MM.1S (cell line): ENCODE measurements around the gene PARD6G.
"Not testable (repeated sequence)": the region's sequence is repeated elsewhere in the genome, so short reads cannot be mapped to it uniquely, and the experiment has no call there.

Source experiments
- DNase-seq: peaks from one replicate; pipeline ENCODE4 v3.0.0-alpha.2; 2015
- H2AFZ ChIP-seq: fragments of 300-600 bp; sonication (generic); 2 replicates; pipeline ENCODE4 v1.6.0; 2016; ENCODE audit warnings: antibody characterized with exemption, low read length
- H3F3A ChIP-seq: fragments of 300-600 bp; sonication (generic); 2 replicates; pipeline ENCODE4 v1.6.1; 2016; ENCODE audit warnings: mild to moderate bottlenecking, antibody characterized with exemption, low read length, moderate library complexity, mixed read lengths; ENCODE audit not compliant: insufficient read depth
- H3K27ac ChIP-seq: fragments of 300-600 bp; sonication (generic); 2 replicates; pipeline ENCODE4 v1.5.1; 2016; ENCODE audit warnings: mild to moderate bottlenecking, low read length
- H3K27me3 ChIP-seq: fragments of 300-600 bp; sonication (generic); replicated peaks from 2 replicates; pipeline ENCODE4 v1.6.0; 2016; ENCODE audit warnings: low read length; ENCODE audit not compliant: insufficient read depth
- H3K36me3 ChIP-seq: fragments of 300-600 bp; sonication (generic); replicated peaks from 2 replicates; pipeline ENCODE4 v1.6.1; 2016; ENCODE audit warnings: mild to moderate bottlenecking, low read length, mixed read lengths; ENCODE audit not compliant: insufficient read depth
- H3K4me1 ChIP-seq: fragments of 300-600 bp; sonication (generic); 2 replicates; pipeline ENCODE4 v1.6.1; 2016; ENCODE audit warnings: low read length, mixed read lengths
- H3K4me2 ChIP-seq: fragments of 300-600 bp; sonication (generic); 2 replicates; pipeline ENCODE4 v1.6.0; 2016; ENCODE audit warnings: low read depth, low read length
- H3K4me3 ChIP-seq: fragments of 300-600 bp; sonication (generic); 2 replicates; pipeline ENCODE4 v1.5.1; 2016; ENCODE audit warnings: low read length, mixed read lengths
- H3K79me2 ChIP-seq: fragments of 300-600 bp; sonication (generic); 2 replicates; pipeline ENCODE4 v1.6.1; 2016; ENCODE audit warnings: mixed run types, low read length, mixed read lengths
- H3K9ac ChIP-seq: fragments of 300-600 bp; sonication (generic); 2 replicates; pipeline ENCODE4 v1.6.1; 2016; ENCODE audit warnings: low read length, mixed read lengths
- H3K9me2 ChIP-seq: fragments of 300-600 bp; sonication (generic); replicated peaks from 2 replicates; pipeline ENCODE4 v1.6.1; 2016; ENCODE audit warnings: mild to moderate bottlenecking, low read length, mixed read lengths; ENCODE audit not compliant: insufficient read depth
- H3K9me3 ChIP-seq: fragments of 300-600 bp; sonication (generic); replicated peaks from 2 replicates; pipeline ENCODE4 v1.6.1; 2016; ENCODE audit warnings: mild to moderate bottlenecking, low read length, mixed read lengths; ENCODE audit not compliant: insufficient read depth
- H4K20me1 ChIP-seq: fragments of 300-600 bp; sonication (generic); 2 replicates; pipeline ENCODE4 v1.6.1; 2016; ENCODE audit warnings: mild to moderate bottlenecking, low read length, moderate library complexity, mixed read lengths; ENCODE audit not compliant: insufficient read depth
- CTCF ChIP-seq: fragments of 300-600 bp; sonication (generic); IDR thresholded peaks from 2 replicates; pipeline ENCODE4 v1.5.1; 2016; ENCODE audit warnings: antibody characterized with exemption, low read length, mixed read lengths
- EZH2 ChIP-seq: fragments of 300-600 bp; sonication (generic); optimal IDR thresholded peaks from 2 replicates; pipeline ENCODE3; 2017; ENCODE audit warnings: low read depth, mild to moderate bottlenecking, antibody characterized with exemption, low read length, mixed read lengths
- EZH2phosphoT487 ChIP-seq: fragments of 300-600 bp; sonication (generic); IDR thresholded peaks from 2 replicates; pipeline ENCODE4 v1.6.1; 2018; ENCODE audit warnings: antibody characterized with exemption, low read length

Gene PARD6G

GRCh38 chr18:80225685-80226084 is 21.6 kb downstream of the PARD6G start:
- H2AFZ ChIP-seq, result no peak overlapping the region
- no peaks in the 10 kb centered on the region for H3F3A ChIP-seq
- H3K4me1 ChIP-seq, result no peaks in the 10 kb centered on the region
- no peak overlapping the region for H3K4me3 ChIP-seq
- H3K27ac ChIP-seq, result no peak overlapping the region
- no peaks in the 10 kb centered on the region for H3K9me2 ChIP-seq
- H3K9ac ChIP-seq, result no peak overlapping the region
- no peaks in the 10 kb centered on the region for H3K36me3 ChIP-seq
- H4K20me1 ChIP-seq, result no peaks in the 10 kb centered on the region
- no peak overlapping the region for H3K4me2 ChIP-seq
- no peaks in the 10 kb centered on the region for H3K9me3 ChIP-seq
- H3K27me3 ChIP-seq, result no peaks in the 10 kb centered on the region
- TF ChIP-seq CTCF (no peak), EZH2phosphoT487 (no peak), EZH2 (no peak)
- H3K79me2 ChIP-seq, result no peaks in the 10 kb centered on the region
- DNase-seq, result no peak

- Histone ChIP-seq H3K36me3 (no peaks in the 10 kb centered on the region), H3K4me1 (no peaks in the 10 kb centered on the region), H3K79me2 (no peaks in the 10 kb centered on the region), H3K9me2 (no peaks in the 10 kb centered on the region), H3K9ac (no peak overlapping the region), H3F3A (no peaks in the 10 kb centered on the region), H2AFZ (no peak overlapping the region), H3K27ac (no peak overlapping the region), H3K4me2 (no peak overlapping the region), H3K27me3 (no peaks in the 10 kb centered on the region), H3K9me3 (no peaks in the 10 kb centered on the region), H4K20me1 (no peaks in the 10 kb centered on the region), H3K4me3 (no peak overlapping the region)
- no peak for DNase-seq
- no peak for TF ChIP-seq EZH2
- TF ChIP-seq EZH2phosphoT487, result no peak
- TF ChIP-seq CTCF, result no peak
Observed at GRCh38 chr18:80223581-80224148, 23.6 kb downstream of the PARD6G start.

- not testable (repeated sequence) for DNase-seq
Observed at GRCh38 chr18:80219488-80219887, 27.8 kb downstream of the PARD6G start.

GRCh38 chr18:80218341-80219227 is 28.7 kb downstream of the PARD6G start:
- Histone ChIP-seq H3K36me3 (no peaks in the 10 kb centered on the region), H4K20me1 (no peaks in the 10 kb centered on the region), H3F3A (no peaks in the 10 kb centered on the region), H3K4me2 (no peak overlapping the region), H3K79me2 (no peaks in the 10 kb centered on the region), H3K27ac (no peak overlapping the region), H3K4me1 (no peaks in the 10 kb centered on the region), H3K9me2 (no peaks in the 10 kb centered on the region), H3K9me3 (no peaks in the 10 kb centered on the region), H2AFZ (no peak overlapping the region), H3K27me3 (no peaks in the 10 kb centered on the region), H3K4me3 (no peak overlapping the region), H3K9ac (no peak overlapping the region)
- DNase-seq, result no peak
- TF ChIP-seq CTCF (no peak), EZH2 (no peak), EZH2phosphoT487 (no peak)

More at GRCh38 chr18:80219488-80219887, 27.8 kb downstream of the PARD6G start:
- not testable (repeated sequence) for H3K27me3 ChIP-seq, H3K4me2 ChIP-seq, H3K4me1 ChIP-seq, H3K9ac ChIP-seq, H3K4me3 ChIP-seq, H2AFZ ChIP-seq, H4K20me1 ChIP-seq, H3K9me2 ChIP-seq, H3K9me3 ChIP-seq, H3K36me3 ChIP-seq, H3K27ac ChIP-seq, H3F3A ChIP-seq, H3K79me2 ChIP-seq
